ENCODE results near the gene ELFN1.

Gene ELFN1

DNA sequence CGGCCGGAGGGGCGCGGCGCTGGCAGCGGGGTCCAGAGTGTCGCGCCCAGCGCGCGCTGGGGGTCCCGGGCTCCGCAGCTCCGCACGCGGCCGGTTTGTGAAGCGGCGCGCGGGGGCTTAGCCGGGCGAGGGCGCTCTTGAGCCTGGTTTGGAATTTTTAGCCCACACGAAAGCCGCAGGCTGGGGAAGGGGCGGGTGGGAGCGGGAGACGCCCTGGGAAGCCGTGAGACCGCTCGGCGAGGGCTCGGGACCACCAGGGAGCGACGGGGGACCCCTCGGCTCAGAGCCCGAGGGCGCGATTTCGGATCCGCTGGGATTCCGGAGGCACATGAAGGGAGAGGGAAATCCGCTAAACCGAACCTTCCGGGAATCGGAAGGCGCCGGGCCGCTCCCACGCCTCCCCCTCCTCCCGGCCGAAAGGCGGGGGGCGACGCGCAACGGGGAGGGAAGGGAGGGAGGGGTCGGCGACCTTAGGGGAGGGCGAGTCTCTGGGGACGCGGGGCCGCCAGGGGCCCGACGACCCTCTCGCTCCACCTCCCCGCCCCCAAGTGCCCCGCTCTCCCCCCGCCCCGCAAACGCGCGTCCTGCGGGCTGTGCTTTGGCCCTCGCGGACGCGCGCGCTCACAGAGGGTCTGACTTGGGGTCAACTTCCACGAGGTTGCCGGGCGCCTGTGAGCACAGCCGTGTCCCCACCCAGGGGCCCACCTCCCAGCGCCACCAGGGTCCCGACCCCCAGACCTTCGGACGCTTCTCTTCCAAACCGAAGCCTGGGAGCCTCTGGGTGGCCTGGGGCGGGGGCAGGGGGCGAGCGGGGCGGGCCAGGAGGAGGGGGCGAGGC, 5.1 kb upstream of the ELFN1 start:
- no peak for DNase-seq

GRCh38 chr7:1665549-1666316, 4.3 kb upstream of the ELFN1 start:
- no peak for DNase-seq

DNA sequence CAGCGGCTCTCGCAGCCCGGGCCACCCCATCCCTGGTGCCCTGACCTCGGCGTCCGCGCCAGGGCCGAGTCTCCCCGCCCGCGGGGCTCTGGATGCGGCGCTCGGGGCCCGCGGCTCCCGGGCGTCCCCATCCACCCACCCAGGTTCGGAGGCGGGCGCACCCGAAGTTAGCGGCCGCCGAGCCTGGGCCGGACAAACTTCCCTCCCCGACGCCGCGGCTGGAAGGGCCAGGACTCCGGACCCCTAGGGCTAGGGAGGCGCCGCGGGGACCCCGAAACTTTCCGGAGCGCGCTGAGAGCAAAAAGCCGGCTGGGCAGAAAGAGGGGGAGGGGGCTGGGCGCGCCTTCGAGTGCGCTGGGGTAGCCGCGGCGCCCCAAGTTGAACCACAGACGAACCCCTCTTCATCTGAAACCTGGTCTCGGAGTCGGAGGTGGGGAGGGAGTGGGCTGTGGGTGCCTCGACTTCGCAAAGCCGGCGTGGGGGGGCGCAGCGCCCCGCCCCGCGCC, 3.7 kb upstream of the ELFN1 start:
- no peak for DNase-seq

DNA sequence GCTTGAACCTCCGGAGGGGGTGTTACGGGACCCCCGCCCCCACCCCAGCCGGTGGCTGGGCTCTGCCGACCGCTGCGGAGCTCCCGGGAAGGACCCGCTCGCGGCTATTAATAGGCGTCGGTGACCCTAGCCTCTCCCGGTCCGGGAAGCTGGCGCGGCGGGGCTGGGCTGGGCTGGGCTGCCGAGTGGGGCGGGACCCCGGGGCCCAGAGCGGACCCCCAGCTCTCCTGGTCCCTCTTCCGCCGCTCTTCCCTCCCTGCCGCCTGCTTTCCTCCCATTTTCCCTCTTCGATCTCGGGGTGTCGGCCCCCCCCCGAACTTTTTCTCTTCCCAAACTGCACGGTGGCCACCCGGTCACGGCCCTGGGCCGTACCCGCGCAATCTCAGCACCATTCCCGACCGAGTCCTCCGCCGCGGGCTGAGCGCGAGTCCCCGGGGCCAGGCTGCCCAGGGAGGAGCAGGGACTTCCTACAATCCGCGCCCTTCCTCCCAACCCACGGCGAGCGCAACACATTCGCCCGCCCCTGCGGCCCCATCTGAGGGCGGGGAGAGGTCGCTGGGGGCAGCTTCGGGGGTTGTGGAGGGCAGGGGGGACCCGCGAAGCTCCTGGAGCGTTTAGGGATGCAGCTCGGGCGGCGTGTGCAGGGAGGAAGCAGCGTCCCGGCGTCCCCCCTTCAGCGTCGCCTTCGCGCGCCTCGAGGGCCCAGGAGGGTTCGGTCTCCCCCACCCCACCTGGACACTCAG, 3.1 kb upstream of the ELFN1 start:
- DNase-seq: no peak

DNA sequence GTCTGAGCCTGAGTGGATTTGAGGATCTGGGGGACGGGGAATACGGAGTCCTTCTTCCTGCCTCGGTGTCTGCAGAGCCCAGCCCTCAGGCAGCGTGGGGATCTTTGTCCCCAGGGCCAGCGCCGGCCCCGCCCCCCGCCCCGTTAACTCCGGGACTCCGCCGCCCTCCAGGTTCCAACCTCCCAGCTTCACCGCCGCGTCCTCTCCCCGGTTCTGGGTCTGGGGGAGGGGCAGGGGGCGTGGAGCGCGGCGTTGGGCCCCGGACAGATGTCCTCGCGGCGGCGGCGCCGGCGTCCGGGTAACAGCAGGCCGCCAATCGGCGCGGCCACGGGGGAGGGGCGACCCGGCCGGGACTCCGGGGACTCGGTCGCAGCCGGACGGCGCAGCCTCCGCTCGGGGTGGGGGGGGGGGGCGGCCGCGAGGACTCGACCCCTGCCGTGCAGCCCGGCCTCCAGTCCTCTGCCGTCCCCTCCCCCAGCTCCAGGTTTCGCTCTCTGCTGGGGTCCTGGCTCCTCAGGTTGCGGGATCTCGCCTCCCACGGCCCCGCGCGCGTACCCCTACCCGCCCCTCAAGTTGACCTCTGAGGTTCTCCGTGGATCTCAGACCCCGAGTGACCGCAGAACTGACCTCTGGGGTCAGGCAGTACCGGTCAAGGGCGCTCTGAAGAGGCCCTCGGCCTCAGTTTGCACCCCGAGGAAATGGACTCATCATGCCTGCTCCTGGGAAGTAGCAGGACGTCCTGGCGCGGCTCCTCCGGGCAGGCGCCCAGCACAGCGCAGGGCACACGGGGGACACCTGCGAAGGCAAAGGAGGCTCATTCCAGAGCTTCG, 2.3 kb upstream of the ELFN1 start:
- no peak for DNase-seq

DNA sequence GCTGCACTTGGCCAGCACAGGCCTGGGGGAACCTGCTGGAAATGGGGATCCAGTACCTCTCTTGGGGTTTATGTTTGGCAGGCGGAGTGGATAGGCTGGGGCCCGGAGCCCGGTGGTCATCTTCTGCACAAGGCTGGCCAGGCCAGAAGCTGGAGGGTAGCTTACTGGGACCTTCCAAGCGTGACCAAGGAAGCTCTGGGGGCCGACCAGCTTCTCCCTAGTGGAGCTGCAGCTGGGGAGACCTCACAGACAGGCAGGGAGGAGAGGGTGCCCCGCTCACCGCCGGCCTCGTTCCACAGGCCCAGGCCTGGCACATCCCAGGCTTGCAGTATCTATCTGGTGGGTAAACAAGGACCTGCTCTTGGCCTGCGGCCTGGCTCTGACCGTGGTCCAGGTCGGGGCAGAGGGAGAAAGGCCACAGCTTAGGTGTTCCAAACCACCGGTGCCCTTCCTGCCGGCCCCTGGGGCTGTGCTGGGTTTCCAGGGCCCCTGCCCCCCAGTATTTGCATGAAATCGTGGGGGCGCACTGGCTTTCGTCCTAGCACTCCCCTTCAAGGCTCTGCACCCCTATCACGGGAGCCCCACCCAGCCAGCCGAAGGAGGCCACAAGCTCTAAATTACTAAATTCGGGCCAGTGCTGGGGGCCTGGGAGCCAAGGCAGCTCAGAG, 1.5 kb upstream of the ELFN1 start:
- DNase-seq: no peak

DNA sequence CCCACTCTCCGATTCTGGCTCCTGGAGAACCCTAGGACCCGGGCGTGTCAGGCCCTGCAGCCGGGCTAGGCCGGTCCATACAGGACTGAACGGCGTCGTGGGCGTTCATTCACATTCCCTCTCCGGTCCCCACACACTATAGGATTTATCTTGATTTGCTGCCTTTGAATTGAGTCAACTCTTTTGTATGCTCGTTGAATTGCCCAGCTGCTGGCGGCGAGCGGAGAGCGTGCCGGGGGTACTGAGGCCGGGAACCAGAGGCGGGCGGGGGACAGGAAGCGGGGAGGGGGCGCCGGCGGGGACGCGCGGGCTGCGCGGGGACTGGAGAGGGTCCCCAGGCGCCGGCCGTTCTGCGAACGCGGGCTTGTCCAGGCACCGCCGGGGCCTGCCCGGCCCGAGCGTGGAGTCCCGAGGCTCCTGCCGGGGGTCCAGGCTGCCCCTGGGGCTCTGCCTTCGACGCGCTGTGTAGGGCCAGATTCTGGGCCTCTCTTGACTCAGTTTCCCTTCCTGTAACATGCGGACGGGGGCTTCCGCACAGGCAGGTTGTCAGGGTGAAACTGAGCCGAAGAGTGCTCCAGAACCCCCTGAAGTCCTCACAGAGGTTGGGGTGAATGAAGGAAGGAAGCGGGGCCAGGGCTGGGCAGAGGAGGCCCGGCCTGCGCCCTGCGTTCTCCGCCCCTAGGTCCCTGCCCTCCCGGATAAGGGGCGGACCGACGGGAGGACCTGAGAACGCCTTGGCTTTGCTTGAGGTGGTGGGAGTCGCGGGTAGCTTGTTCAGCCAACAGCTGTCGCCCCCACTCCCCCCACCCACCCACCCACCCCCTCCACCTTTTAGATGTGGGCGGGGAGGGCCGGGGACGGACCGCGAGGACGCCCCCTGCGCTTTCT, 769 bp upstream of the ELFN1 start:
- no peak for DNase-seq

GRCh38 chr7:1670894-1671593, 967 bp downstream of the ELFN1 start:
- no peak for DNase-seq

DNA sequence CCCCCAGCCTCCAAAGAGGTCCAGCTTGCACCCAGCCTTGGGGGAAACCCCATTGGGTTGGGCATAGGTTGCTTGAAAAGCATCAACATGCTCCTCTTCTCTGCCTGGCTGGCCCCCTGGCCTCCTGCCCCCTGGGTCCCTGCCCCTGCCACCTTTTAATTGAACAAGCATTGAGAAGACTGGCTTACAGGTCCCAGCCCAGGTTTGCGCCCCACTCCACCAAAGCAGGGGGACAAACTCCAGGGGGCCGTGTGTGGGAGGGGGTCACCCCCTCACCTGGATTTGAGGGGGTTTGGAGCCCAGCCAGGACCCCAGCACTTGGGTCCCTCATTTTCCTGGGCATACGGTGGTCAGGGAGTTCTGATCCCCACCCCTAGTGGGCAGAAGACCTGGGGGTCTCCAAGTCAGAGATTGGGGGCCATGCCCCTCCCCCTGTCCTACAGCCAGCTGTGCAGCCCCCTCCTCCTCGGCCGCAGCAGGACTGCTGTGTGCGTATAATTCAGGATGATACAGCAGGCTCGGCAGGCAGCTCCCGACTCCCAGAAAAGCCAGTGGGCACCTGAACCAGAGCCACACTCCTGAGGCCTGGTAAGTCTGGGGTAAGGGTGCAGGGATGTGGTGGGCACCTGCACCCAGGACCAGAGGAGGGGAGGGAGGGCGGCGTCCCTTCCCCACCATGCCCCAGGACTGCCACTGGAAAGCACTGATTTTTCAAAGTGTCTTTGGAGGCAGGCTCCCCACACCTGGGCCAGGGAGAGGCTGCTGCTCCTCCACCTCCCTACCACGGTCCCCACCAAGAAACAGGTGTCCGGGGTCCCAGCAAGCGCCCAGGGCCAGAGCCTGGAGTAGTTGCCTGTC, 1.7 kb downstream of the ELFN1 start:
- no peak for DNase-seq

GRCh38 chr7:1672851-1673486, 2.9 kb downstream of the ELFN1 start:
- no peak for DNase-seq

DNA sequence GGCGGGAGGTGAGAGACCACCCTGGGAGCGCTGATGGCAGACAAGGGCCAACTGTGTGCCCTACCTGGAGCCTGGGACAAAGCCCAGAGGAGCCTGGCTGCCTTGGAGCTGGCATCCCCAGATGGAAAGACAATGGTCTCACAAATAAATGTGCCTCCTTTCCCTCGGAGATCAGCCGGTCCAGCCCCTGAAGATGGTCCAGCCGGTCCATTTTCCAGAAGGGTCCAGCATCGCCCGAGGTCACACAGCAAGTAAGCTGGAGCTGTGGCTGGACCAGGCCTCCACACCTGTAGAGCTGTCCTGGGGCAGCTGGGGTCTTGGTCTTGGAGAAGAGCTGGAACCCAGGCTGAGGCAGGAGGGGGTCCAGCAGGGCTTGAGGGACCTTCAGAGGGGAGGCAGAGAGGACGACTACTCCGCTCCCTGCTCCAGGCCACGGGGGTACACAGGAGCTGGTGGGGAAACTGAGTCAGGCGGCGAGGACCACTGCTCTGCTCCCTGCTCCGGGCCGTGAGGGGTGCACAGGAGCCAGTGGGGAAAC, 3.6 kb downstream of the ELFN1 start:
- DNase-seq: no peak

- DNase-seq: no peak
Measured at GRCh38 chr7:1674161-1675035, 4.3 kb downstream of the ELFN1 start.

DNA sequence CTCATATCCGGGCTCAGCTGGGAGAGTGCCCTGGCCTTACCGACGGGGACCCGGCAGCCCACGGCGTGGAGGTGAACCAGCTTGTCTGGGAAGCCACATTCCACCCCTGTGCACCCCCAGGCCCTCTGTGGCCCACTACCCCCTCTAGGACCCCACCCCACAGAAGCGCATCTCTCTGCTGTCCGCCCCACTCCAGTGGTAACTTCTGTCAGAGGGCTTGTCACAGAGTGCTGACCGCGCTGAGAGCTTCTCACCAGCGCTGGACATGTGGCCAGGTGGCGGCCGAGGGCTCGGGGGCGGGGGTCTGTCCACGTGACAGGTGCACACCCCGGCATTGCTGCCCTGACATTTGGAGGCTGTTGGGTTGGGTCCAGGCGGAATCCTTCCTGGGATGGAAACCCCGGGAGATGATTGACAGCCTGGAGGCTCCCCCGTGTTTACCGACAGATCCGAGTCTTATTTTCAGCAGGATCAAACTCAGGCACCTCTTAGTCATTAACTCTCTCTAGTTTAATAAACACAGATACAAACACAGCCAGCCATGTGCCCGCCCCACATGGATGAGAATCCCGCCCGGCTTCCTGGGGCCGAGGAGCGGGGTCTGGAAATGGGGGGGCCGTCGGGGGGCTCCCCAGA, 5.1 kb downstream of the ELFN1 start:
- no peak for DNase-seq

GRCh38 chr7:1675673-1676549, 5.8 kb downstream of the ELFN1 start:
- no peak for DNase-seq

DNA sequence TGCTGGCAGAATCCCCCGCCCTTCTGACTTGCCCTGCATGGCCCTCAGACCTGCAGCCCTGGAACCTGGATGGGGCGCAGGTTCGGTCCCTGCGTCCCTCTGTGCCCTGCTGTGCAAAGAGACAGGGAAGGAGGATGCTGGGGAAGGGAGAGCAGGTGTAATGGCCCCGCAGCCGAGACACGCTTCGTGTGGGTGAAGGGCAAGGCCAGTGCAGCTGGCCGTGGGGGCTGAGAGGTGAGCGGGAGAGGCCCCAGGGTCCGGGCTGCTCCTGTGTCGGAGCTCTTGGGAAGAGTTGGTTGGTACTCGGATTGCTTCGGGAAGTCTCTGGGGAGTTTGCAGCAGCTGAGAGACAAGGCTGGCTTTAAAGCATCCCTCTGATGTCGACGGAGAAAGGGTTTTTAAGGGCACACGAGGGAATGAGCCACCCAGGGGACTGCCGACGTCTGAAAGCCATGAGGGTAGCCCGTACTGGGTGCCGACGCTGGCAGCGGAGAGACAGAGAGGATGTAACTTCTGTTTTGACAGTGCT, 6.5 kb downstream of the ELFN1 start:
- DNase-seq: no peak
